HG03521 (cell line): ENCODE measurements around the gene MSI2.
A peak's percentile ranks its signal among the peaks of the same experiment; 100 is the strongest.
"Not testable (repeated sequence)": the region's sequence is repeated elsewhere in the genome, so short reads cannot be mapped to it uniquely, and the experiment has no call there.

Experiments
- ATAC-seq: cut with Tn5 transposase; IDR thresholded peaks from one replicate; pipeline ENCODE4 v1.9.1; 2021; ENCODE audit warnings: mild to moderate bottlenecking, moderate library complexity; ENCODE audit not compliant: unreplicated experiment

Gene MSI2

DNA sequence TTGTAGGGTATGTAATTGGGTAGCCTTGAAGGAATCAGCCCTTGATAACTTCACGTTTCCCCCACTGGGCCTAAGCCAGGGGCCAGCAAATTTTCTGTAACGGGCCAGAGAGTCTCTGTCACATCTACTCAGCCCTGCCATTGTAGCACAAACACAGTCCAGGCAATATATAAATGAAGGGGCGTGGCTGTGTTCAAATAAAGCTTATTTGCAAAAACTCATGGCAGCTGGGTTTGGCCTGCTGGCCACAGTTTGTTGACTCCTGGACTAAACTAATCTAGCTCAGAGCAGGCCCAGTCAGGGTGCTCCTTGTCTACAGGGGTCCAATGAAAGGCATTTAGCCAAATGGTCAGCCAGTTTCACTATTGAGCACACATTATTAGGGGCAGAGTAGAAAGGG is 347.2 kb downstream of the MSI2 start:
- no peak for ATAC-seq

- peak; percentile 37 for ATAC-seq
These were observed 347.7 kb downstream of the MSI2 start for GRCh38 chr17:57603978-57604377.

- ATAC-seq: peak; percentile 52
These were observed 348.7 kb downstream of the MSI2 start for GRCh38 chr17:57604771-57605674.

- no peak for ATAC-seq
These were observed 349.4 kb downstream of the MSI2 start for GRCh38 chr17:57605675-57606105.

- ATAC-seq: no peak
These were observed 350.0 kb downstream of the MSI2 start for GRCh38 chr17:57606111-57606875.

DNA sequence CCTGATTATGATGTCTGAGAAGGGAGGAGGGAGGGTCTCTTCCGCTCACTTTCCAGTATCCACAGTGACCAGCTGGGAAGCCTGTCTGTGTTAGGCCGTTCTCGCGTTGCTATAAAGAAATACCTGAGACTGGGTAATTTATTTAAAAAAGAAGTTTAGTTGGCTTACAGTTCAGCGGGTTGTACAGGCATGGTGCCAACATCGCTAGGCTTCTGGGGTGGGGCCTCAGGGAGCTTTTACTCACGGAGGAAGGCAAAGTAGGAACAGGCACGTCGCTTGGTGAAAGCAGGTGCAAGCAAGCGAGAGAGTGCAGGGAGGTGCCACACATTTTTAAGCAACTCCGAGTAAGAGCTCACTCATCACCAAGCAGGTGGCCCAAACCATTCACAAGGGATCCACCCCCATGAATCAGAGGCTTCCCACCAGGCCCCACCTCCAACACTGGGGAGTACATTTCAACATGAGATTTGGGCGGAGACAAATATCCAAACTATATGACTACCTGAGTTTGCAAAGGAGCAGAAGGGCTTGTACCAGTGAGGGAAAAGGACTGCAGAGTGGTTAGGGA is 351.3 kb downstream of the MSI2 start:
- ATAC-seq: no peak

DNA sequence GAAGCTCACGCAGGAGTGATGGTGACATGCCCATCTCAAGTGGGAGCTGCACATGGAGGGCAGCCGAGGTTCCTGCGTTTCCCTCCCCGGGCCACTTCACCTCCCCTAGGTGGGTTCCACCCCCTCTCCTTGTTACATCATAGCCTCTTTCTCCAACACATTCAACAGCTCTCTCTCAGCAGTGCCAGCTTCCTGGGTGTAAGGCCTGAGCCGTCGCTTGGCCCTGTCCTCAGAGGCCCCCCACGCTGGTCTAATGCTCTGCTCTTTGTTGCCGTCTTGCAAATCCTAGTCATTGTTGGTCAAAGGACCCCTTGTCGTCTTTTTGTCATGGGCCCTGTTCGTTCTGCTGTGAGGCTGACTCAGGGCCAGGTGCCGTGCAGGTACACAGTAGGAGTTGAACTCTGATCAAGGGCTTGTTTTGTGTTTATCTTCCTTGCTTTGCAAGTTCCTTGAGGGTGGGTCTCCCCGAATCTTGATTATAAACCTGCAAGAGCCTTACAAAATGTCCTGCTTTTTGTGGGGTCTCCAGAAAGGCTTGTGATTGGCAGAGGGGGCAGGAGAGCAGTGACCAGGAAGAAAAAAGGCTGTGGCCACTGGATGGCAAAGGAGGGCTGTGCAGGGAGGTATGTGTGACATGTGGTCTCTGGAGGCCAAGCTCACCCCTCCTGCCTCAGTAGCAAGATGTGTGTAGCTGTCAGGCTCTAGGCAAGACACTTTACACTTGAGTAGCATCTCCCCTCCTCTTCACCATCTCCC is 352.2 kb downstream of the MSI2 start:
- no peak for ATAC-seq

- no peak for ATAC-seq
These were observed 353.0 kb downstream of the MSI2 start for GRCh38 chr17:57609125-57609877.

- ATAC-seq: no peak
These were observed 353.6 kb downstream of the MSI2 start for GRCh38 chr17:57609878-57610270.

DNA sequence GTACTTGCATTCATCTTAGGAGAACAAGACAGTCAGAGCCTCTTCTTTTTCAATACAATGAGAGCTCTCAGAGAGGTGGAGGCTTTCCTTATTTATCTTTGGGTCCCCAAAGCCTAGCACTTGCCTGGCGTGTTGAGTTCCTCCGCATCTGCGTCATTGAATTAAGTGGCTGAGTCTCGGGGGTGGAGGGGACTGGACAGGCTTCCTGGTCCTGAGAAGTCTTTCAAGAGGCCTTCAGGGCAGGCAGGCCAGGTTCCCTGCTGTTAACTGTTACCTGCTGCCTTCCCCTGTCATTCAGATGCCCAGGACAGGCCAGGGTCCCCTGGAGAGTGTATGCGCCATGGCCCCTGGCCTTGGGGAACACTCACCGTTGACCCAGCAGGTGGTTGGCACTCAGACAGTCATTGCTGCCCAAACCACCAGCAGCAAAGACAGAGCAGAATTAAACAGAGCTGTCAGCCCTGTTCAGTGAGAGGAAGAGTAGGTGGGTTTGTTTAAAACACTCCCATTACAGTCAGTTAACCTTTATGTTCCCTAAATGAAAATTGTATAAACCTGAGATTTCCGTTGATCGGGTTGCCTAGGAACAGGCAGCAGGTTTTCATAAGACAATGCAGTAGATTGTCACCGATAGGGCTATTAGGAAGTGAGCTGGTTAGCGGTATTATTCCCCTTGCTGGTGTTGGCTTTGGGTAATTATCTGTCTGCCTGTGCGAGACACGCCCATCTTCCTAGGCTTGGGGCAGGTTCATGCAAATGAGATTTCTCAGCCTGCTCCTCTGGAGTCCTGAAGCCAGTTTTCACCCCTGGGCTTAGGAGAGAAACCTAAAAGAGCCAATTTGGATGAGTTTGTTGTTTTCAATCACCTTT is 356.1 kb downstream of the MSI2 start:
- no peak for ATAC-seq

- no peak for ATAC-seq
These were observed 358.4 kb downstream of the MSI2 start for GRCh38 chr17:57614742-57615141.

GRCh38 chr17:57615836-57616757 is 359.8 kb downstream of the MSI2 start:
- ATAC-seq: no peak

- no peak for ATAC-seq
These were observed 360.9 kb downstream of the MSI2 start for GRCh38 chr17:57617218-57617617.

DNA sequence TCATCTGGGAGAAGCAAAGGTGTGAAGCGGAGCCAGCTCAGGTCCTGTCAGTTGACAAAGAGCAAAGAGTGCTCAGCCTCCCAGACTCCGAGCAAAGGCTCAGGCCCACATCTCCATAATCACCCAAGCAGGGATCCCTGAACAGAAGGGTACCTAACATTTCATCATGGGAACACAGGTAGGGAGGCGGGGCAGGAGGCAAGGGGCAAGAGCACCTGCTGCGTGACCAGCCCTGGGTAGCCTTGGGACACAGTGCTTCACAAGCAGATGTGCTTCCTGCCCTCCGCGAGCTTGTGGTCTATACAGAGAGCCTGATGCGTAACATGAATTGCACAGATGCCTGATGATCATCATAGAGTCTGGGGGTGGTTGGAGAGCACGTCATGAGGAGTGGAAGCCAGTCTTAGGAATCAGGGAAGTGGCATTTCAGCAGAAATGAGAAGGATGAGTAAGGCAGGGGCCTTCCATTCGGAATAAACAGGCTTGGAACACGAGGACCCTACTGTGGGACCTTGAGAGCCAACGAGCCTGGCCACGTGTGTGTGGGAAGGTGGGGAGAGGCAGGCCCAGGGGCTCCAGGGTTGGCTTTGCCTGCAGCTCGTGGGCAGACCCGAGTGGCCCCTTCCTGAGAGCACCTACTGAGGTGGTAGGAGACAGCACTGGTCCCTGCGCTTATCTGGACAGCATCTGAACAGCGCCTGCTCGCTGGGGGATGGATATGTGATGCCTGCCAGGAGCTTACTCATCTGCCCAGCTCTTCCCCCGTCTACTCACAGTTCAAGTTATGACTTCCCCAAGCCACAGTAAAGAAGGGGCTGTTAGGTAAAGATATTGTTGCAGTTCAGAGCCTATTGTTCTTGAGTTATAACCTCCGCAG is 363.0 kb downstream of the MSI2 start:
- no peak for ATAC-seq

DNA sequence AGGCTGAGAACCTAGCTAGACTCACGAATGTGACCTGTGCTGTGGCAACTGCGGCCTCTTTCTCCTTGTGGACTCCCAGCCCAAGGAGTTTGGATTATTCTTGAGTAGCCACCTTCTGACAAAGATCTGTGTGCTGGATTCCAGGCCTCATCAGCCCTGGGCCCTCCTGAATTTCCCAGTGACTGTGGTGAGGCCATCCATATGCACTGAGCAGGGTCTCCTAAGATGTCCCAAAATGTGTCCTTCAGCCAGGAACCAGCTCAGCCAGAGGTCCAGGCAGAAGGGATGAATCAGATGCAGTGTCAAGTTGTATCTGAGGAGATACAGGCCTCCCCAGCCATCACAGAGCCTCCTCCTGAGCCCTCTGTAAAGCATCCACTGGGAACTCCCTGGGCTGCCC is 364.3 kb downstream of the MSI2 start:
- ATAC-seq: no peak

DNA sequence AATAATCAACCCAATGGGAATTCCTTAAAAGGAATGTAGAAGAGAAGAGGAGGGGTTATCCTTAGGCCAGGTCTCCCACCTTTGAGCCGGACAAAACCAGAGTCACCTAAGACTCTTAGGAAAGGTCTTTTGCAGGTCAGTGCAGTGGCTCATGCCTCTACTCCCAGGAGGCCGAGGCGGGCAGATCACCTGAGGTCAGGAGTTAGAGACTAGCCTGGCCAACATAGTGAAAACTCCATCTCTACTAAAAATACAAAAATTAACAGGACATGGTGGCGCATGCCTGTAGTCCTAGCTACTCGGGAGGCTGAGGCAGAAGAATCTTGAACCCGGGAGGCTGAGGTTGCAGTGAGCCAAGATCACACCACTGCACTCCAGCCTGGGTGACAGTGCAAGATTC is 365.5 kb downstream of the MSI2 start:
- ATAC-seq: not testable (repeated sequence)

- ATAC-seq: no peak
These were observed 366.0 kb downstream of the MSI2 start for GRCh38 chr17:57622306-57622682.
